ENCODE measurements around the gene CCDC85C. TPM values are rescaled to one million over a fixed set of nuclear protein-coding genes. Genes with fewer than 3 reads are reported as not detected.

The CCDC85C gene
- total RNA-seq, 1 experiment from 2014 or later: 42.3 TPM

DNA sequence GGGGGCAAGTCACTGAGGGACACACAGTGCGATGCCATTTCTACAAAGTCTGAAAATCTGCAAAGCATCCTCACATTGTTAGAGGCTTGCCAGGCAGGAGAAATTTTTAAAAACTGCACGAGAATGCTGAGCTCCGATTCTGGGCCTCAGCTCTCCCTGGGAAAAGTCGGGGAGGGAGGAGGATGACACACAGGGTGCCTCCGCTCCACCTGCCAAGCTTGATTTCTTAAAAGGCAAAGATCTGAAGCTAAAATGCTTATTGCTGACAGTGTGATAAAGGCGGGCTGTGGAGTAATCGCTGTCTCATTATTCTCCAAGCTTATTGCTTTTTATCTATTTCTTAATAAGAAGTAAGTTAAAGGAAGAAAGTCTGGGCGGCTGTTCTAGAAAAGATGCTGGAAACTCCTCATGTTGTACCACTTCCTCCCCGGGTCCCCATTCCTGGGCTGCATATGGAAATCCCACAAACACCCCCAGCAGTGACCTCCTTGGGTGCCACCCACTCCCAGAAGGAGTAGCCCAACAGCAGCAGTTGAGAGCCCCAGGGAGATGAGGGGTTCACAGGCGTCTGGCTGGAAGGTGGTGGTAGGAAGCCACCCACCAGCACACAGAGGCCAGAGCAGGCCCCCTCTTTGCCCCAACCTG, 55.0 kb downstream of the CCDC85C start:
- H2AFZ ChIP-seq (ENCODE audit: low read depth, low read length, poor library complexity, severe bottlenecking): no peak overlapping the region
- RAD21 ChIA-PET (ENCODE audit: low non-redundant PET in 1 of 2, low total read pairs in 2 of 2, uncharacterized antibody in 2 of 2, unreplicated experiment in 2 of 2): no interaction called here
- BruUV-seq (replicated peaks): no TSS peak
- H3K9ac ChIP-seq (ENCODE audit: low read length): no peak overlapping the region
- no peaks in the 10 kb centered on the region for H3K27me3 ChIP-seq (ENCODE audit: insufficient read depth, low read length)
- H3K9me2 ChIP-seq (ENCODE audit: insufficient read depth): no peaks in the 10 kb centered on the region
- H3K4me2 ChIP-seq (ENCODE audit: low read length): no peak overlapping the region
- intact Hi-C loops (cut with micrococcal nuclease): no loop called here
- H3K36me3 ChIP-seq (ENCODE audit: control insufficient read depth in 1 of 2, insufficient read depth in 2 of 2, low read length in 2 of 2): no peaks in the 10 kb centered on the region
- H3K79me2 ChIP-seq (ENCODE audit: insufficient read depth, low read length): peaks cover 36% of the 10 kb centered on the region
- DNase-seq (ENCODE audit: low read depth, low spot score) (no peak), ATAC-seq (no peak)
- H3K9me3 ChIP-seq (ENCODE audit: control insufficient read depth in 1 of 2, insufficient read depth in 1 of 2, low read depth in 1 of 2, low read length in 2 of 2): no peaks in the 10 kb centered on the region
- TF ChIP-seq SRF (IDR thresholded peaks at IDR 0.05; ENCODE audit: low read depth): no peak
- TF ChIP-seq, protein P1, sequence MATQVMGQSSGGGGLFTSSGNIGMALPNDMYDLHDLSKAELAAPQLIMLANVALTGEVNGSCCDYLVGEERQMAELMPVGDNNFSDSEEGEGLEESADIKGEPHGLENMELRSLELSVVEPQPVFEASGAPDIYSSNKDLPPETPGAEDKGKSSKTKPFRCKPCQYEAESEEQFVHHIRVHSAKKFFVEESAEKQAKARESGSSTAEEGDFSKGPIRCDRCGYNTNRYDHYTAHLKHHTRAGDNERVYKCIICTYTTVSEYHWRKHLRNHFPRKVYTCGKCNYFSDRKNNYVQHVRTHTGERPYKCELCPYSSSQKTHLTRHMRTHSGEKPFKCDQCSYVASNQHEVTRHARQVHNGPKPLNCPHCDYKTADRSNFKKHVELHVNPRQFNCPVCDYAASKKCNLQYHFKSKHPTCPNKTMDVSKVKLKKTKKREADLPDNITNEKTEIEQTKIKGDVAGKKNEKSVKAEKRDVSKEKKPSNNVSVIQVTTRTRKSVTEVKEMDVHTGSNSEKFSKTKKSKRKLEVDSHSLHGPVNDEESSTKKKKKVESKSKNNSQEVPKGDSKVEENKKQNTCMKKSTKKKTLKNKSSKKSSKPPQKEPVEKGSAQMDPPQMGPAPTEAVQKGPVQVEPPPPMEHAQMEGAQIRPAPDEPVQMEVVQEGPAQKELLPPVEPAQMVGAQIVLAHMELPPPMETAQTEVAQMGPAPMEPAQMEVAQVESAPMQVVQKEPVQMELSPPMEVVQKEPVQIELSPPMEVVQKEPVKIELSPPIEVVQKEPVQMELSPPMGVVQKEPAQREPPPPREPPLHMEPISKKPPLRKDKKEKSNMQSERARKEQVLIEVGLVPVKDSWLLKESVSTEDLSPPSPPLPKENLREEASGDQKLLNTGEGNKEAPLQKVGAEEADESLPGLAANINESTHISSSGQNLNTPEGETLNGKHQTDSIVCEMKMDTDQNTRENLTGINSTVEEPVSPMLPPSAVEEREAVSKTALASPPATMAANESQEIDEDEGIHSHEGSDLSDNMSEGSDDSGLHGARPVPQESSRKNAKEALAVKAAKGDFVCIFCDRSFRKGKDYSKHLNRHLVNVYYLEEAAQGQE (IDR thresholded peaks at IDR 0.05; ENCODE audit: low read depth): no peak
- no peak for TF ChIP-seq ATF3 (IDR thresholded peaks at IDR 0.05)
- TF ChIP-seq EZH2phosphoT487 (IDR thresholded peaks at IDR 0.05; ENCODE audit: borderline replicate concordance): no peak
- TF ChIP-seq EGR1 (IDR thresholded peaks at IDR 0.05; ENCODE audit: low read depth): no peak
- no peak for TF ChIP-seq SP1 (IDR thresholded peaks at IDR 0.05; ENCODE audit: low read depth)
- H3K27ac ChIP-seq (ENCODE audit: low read depth, low read length): no peak overlapping the region
- H3K4me1 ChIP-seq (ENCODE audit: control insufficient read depth in 1 of 2, insufficient read depth in 2 of 2, low read length in 2 of 2): no peaks in the 10 kb centered on the region
- no peaks in the 10 kb centered on the region for H4K20me1 ChIP-seq (ENCODE audit: insufficient read depth)
- H3K4me3 ChIP-seq (replicated peaks in 1 of 2; ENCODE audit: low read depth in 1 of 2, low read length in 2 of 2): no peak overlapping the region
- POLR2A ChIA-PET: no interaction called here
- CTCF ChIA-PET: no interaction called here

Measured in HCT116 (cell line).